ENCODE measurements around the gene TGFBR1.

- TF ChIP-seq CTCF (IDR thresholded peaks at IDR 0.05) (no peak), POLR2A (IDR thresholded peaks at IDR 0.05) (no peak)
Measured at GRCh38 chr9:99074902-99075245, 30.0 kb upstream of the TGFBR1 start.
